GM06990 (cell line): Measurements from ENCODE around the gene KCNAB1.

Source experiments
- DNase-seq: peaks from one replicate; pipeline ENCODE4 v3.0.0-alpha.2; 2011; ENCODE audit not compliant: insufficient read length; ENCODE audit errors: extremely low read depth
- H3K27me3 ChIP-seq: replicated peaks from 2 replicates; pipeline ENCODE4 v1.6.0; 2011; ENCODE audit warnings: low read length; ENCODE audit not compliant: control insufficient read depth, insufficient read depth
- H3K36me3 ChIP-seq: 2 replicates; pipeline ENCODE4 v1.5.1; 2011; ENCODE audit warnings: low read length; ENCODE audit not compliant: control insufficient read depth, insufficient read depth
- H3K4me3 ChIP-seq: replicated peaks from 2 replicates; pipeline ENCODE4 v1.5.1; 2011; ENCODE audit warnings: low read depth, mild to moderate bottlenecking, control low read depth, low read length
- CTCF ChIP-seq: IDR thresholded peaks from 2 replicates; pipeline ENCODE4 v1.5.1; 2011; ENCODE audit warnings: low read length, control low read depth, mild to moderate bottlenecking, inconsistent platforms; ENCODE audit not compliant: insufficient read depth, poor library complexity, severe bottlenecking

KCNAB1 gene

GRCh38 chr3:156433138-156433537 is 312.8 kb downstream of the KCNAB1 start:
- Histone ChIP-seq H3K27me3 (no peaks in the 10 kb centered on the region; the same call in 1 of the 2 replicates), H3K36me3 (no peaks in the 10 kb centered on the region), H3K4me3 (no peak overlapping the region)
- TF ChIP-seq CTCF, result no peak
- no peak for DNase-seq

GRCh38 chr3:156433910-156434309 is 313.5 kb downstream of the KCNAB1 start:
- no peak for DNase-seq
- no peak for TF ChIP-seq CTCF
- H3K27me3 ChIP-seq, result no peaks in the 10 kb centered on the region; the same call in 1 of the 2 replicates
- no peaks in the 10 kb centered on the region for H3K36me3 ChIP-seq
- no peak overlapping the region for H3K4me3 ChIP-seq

DNA sequence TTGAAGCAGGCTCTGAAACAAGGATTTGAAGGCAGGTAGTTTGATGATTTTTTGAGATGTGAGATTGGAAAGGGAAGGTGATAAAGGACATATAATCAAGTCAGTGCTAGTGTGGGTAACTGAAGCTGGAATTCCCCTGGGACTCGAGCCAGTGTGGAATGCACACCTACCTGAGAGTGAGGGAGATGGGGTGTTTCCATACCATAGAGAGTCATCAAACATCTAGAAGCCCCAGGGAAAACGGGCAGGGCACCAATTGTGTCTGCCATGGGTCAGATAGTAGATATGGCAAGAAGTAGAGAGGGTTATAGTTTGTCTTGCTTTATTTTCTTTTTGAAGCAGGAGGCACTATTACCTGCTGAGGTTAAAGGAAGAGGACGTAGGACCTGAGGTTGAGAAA is 314.5 kb downstream of the KCNAB1 start:
- no peak for TF ChIP-seq CTCF
- Histone ChIP-seq H3K36me3 (no peaks in the 10 kb centered on the region), H3K4me3 (no peak overlapping the region), H3K27me3 (no peaks in the 10 kb centered on the region; the same call in 1 of the 2 replicates)
- DNase-seq, result no peak

DNA sequence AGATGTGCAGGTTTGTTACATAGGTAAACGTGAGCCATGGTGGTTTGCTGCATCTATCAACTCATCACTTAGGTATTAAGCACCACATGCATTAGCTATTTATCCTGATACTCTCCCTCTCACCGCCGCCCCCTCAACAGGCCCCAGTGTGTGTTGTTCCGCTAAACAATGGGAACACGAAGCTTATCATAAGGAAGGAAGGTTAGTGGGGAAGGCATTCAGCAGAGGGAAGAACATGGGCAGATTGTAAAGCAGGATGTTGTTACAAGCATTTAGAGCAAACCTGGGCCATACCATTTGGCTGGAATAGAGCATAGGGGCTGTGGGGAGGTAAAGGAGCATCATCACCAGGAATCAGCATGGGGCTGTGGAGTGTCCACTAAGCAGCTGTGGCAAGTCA is 322.7 kb downstream of the KCNAB1 start:
- H3K27me3 ChIP-seq, result no peaks in the 10 kb centered on the region
- H3K4me3 ChIP-seq, result no peak overlapping the region
- no peak for DNase-seq
- H3K36me3 ChIP-seq, result no peaks in the 10 kb centered on the region
- no peak for TF ChIP-seq CTCF

DNA sequence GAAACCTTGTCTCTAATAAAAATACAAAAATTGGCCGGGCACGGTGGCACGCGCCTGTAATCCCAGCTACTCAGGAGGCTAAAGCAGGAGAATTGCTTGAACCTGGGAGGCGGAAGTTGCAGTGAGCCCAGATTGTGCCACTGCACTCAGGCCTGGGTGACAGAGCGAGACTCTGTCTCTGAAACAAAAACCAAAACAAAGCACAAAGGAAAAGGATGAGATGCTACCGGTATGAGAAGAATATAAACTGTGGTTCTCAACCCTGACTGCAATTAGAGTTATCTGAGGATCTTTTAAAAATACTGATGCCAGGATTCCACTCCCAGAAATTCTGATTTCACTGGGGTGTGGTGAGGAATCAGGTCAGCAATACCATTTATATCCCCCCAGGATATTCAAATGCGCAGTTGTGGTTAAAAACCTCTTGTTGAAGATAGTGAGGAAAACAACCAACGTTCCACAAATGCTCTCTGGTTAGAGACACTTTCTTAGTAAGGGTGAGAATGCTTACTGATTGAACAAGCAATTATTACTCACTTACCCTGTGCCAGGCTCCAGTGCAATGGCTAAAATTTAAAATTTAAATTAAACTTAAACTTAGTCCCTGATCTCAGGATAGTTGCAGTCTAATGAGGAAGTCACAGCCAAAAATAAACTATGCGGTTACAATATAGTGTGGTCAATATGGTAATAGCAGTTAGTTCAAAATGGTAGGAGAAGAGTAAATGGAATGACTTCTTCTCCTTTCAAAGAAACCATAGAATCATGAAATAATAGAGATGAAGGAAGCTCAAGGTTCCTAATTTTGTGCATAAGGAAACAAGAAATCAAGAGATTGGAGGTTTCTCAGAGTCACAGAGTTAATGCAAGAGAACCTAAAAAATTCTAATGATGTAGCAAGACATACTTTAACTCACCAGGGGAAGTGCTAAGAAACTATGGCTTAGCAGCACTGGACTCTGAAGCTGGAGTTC is 325.0 kb downstream of the KCNAB1 start:
- TF ChIP-seq CTCF, result no peak
- Histone ChIP-seq H3K4me3 (no peak overlapping the region), H3K36me3 (no peaks in the 10 kb centered on the region), H3K27me3 (no peaks in the 10 kb centered on the region)
- DNase-seq, result no peak
